Measurements from ENCODE around the gene ESR1. TPM values are rescaled to one million over a fixed set of nuclear protein-coding genes. Genes with fewer than 3 reads are reported as not detected.
A peak's percentile ranks its signal among the peaks of the same experiment; 100 is the strongest.
"Not testable (repeated sequence)": the region's sequence is repeated elsewhere in the genome, so short reads cannot be mapped to it uniquely, and the experiment has no call there.

ESR1 gene
- total RNA-seq, 1 donor from 2014 or later, result 0.72 TPM

- no peak for DNase-seq (ENCODE audit: low read depth)
These were observed 243.1 kb downstream of the ESR1 start for GRCh38 chr6:152050451-152051195.

GRCh38 chr6:152052061-152052460 is 244.6 kb downstream of the ESR1 start:
- DNase-seq (ENCODE audit: low read depth), result no peak

GRCh38 chr6:152053332-152053731 is 245.8 kb downstream of the ESR1 start:
- no peak for DNase-seq (ENCODE audit: low read depth)

- no peak for DNase-seq (ENCODE audit: low read depth)
These were observed 247.0 kb downstream of the ESR1 start for GRCh38 chr6:152054441-152054840.

- no peak for DNase-seq (ENCODE audit: low read depth)
These were observed 248.0 kb downstream of the ESR1 start for GRCh38 chr6:152055517-152055916.

GRCh38 chr6:152057832-152058498 is 250.5 kb downstream of the ESR1 start:
- no peak for DNase-seq (ENCODE audit: low read depth)

GRCh38 chr6:152059909-152060308 is 252.4 kb downstream of the ESR1 start:
- DNase-seq (ENCODE audit: low read depth), result no peak

GRCh38 chr6:152062476-152062875 is 255.0 kb downstream of the ESR1 start:
- no peak for DNase-seq (ENCODE audit: low read depth)

- no peak for DNase-seq (ENCODE audit: low read depth)
These were observed 255.9 kb downstream of the ESR1 start for GRCh38 chr6:152063170-152063921.

- no peak for DNase-seq (ENCODE audit: low read depth)
These were observed 261.3 kb downstream of the ESR1 start for GRCh38 chr6:152068622-152069261.

GRCh38 chr6:152070556-152070955 is 263.1 kb downstream of the ESR1 start:
- DNase-seq (ENCODE audit: low read depth), result no peak

GRCh38 chr6:152071318-152071717 is 263.8 kb downstream of the ESR1 start:
- DNase-seq (ENCODE audit: low read depth), result peak; percentile 42

- DNase-seq (ENCODE audit: low read depth), result no peak
These were observed 264.4 kb downstream of the ESR1 start for GRCh38 chr6:152071843-152072242.

- DNase-seq (ENCODE audit: low read depth), result not testable (repeated sequence)
These were observed 268.8 kb downstream of the ESR1 start for GRCh38 chr6:152076242-152076641.

GRCh38 chr6:152078001-152078400 is 270.5 kb downstream of the ESR1 start:
- DNase-seq (ENCODE audit: low read depth), result no peak

GRCh38 chr6:152078804-152079203 is 271.3 kb downstream of the ESR1 start:
- DNase-seq (ENCODE audit: low read depth), result no peak

GRCh38 chr6:152085451-152085921 is 278.0 kb downstream of the ESR1 start:
- DNase-seq (ENCODE audit: low read depth), result no peak

- DNase-seq (ENCODE audit: low read depth), result no peak
These were observed 278.9 kb downstream of the ESR1 start for GRCh38 chr6:152086223-152086873.

GRCh38 chr6:152087096-152087495 is 279.6 kb downstream of the ESR1 start:
- no peak for DNase-seq (ENCODE audit: low read depth)

GRCh38 chr6:152087701-152088100 is 280.2 kb downstream of the ESR1 start:
- peak; percentile 86 for DNase-seq (ENCODE audit: low read depth)

GRCh38 chr6:152089992-152090391 is 282.5 kb downstream of the ESR1 start:
- peak; percentile 65 for DNase-seq (ENCODE audit: low read depth)

Measured in myocyte (in vitro differentiated cells).